HepG2 (cell line): ENCODE data around the gene PPME1. TPM values are rescaled to one million over a fixed set of nuclear protein-coding genes. Genes with fewer than 3 reads are reported as not detected.

ENCODE experiments used
- CCDC6 ChIP-seq: sonication (generic); formaldehyde crosslinking; IDR thresholded peaks from 2 replicates; pipeline ENCODE4 v1.8.1; 2022; ENCODE audit warnings: mild to moderate bottlenecking, missing genetic modification reagents, moderate library complexity
- EP300 ChIP-seq, 3 experiments: sonication (generic) in 1 of 3; formaldehyde crosslinking in 1 of 3; IDR thresholded peaks; 2 replicates each; pipeline versions ENCODE4 v1.5.1 to v1.6.1; 2011 to 2020; ENCODE audit warnings: low read depth in 2 of 3, low read length in 2 of 3, borderline replicate concordance in 1 of 3, improper control_type of control experiment in 1 of 3, mild to moderate bottlenecking in 1 of 3, missing genetic modification reagents in 1 of 3, moderate library complexity in 1 of 3
- GATAD1 ChIP-seq: IDR thresholded peaks from 2 replicates; pipeline ENCODE4 v1.6.1; 2016; ENCODE audit warnings: missing genetic modification reagents, missing compliant biosample characterization
- GATAD2A ChIP-seq: IDR thresholded peaks from 2 replicates; pipeline ENCODE4 v1.6.1; 2016
- HOMEZ ChIP-seq: IDR thresholded peaks from 2 replicates; pipeline ENCODE4 v1.6.1; 2016; ENCODE audit warnings: low read depth
- JUNB ChIP-seq: sonication (generic); formaldehyde crosslinking; IDR thresholded peaks from 2 replicates; pipeline ENCODE4 v1.8.0; 2022; ENCODE audit warnings: missing genetic modification reagents, mild to moderate bottlenecking, borderline replicate concordance
- MYNN ChIP-seq: sonication (generic); formaldehyde crosslinking; IDR thresholded peaks from 2 replicates; pipeline ENCODE4 v1.4.0; 2020; ENCODE audit warnings: mild to moderate bottlenecking, low read depth, missing genetic modification reagents
- NR3C1 ChIP-seq: sonication (generic); formaldehyde crosslinking; IDR thresholded peaks from 2 replicates; pipeline ENCODE4 v1.4.0; 2020; ENCODE audit warnings: missing genetic modification reagents
- RXRB ChIP-seq: IDR thresholded peaks from 2 replicates; pipeline ENCODE4 v1.6.1; 2016; ENCODE audit warnings: borderline replicate concordance, missing genetic modification reagents, missing compliant biosample characterization
- SALL2 ChIP-seq: sonication (generic); formaldehyde crosslinking; IDR thresholded peaks from 2 replicates; pipeline ENCODE4 v1.8.1; 2023; ENCODE audit warnings: mild to moderate bottlenecking, missing genetic modification reagents, inconsistent platforms
- SRSF1 ChIP-seq: fragments of 200-400 bp; formaldehyde crosslinking; optimal IDR thresholded peaks from 2 replicates; pipeline ENCODE3; 2017; ENCODE audit warnings: mild to moderate bottlenecking, low read depth, low read length, moderate library complexity
- U2AF2 ChIP-seq: fragments of 200-400 bp; formaldehyde crosslinking; IDR thresholded peaks from 2 replicates; pipeline ENCODE4 v1.6.1; 2017; ENCODE audit warnings: low read depth, mild to moderate bottlenecking, low read length
- ZBTB25 ChIP-seq: IDR thresholded peaks from 2 replicates; pipeline ENCODE4 v1.6.1; 2018; ENCODE audit warnings: missing genetic modification reagents
- ZBTB7A ChIP-seq: sonication (generic); formaldehyde crosslinking; IDR thresholded peaks from 2 replicates; pipeline ENCODE4 v1.8.0; 2022; ENCODE audit warnings: mild to moderate bottlenecking, missing genetic modification reagents
- ZGPAT ChIP-seq: IDR thresholded peaks from 2 replicates; pipeline ENCODE4 v1.6.1; 2016; ENCODE audit warnings: mild to moderate bottlenecking
- ZMYM3 ChIP-seq: sonication (generic); formaldehyde crosslinking; IDR thresholded peaks from 2 replicates; pipeline ENCODE4 v1.5.1; 2020; ENCODE audit warnings: mild to moderate bottlenecking, missing genetic modification reagents
- ZNF136 ChIP-seq: sonication (generic); formaldehyde crosslinking; IDR thresholded peaks from 2 replicates; pipeline ENCODE4 v1.8.1; 2022; ENCODE audit warnings: low read depth, mild to moderate bottlenecking, moderate library complexity, missing genetic modification reagents
- ZNF138 ChIP-seq: sonication (generic); formaldehyde crosslinking; IDR thresholded peaks from 2 replicates; pipeline ENCODE4 v1.5.0; 2020; ENCODE audit warnings: mild to moderate bottlenecking, low read depth, missing genetic modification reagents
- ZNF598 ChIP-seq: sonication (generic); formaldehyde crosslinking; IDR thresholded peaks from 2 replicates; pipeline ENCODE4 v1.5.1; 2020; ENCODE audit warnings: mild to moderate bottlenecking, missing genetic modification reagents, borderline replicate concordance
- polyA plus RNA-seq, 8 experiments: library from polyadenylated mRNA; depleted of rRNA in 3 of 8; stranded (reverse) in 7 of 8; unstranded in 1 of 8; fragments of >200 nt; fragmentation: Illumina TruSeq in 4 of 8; extraction: Trizol in 4 of 8; gene quantifications; 2 replicates each; pipeline versions ENCODE4 v1.2.1 to v1.2.3, GENCODE V29; 2011 to 2016; ENCODE audit warnings: low read depth in 4 of 8, missing spikeins in 1 of 8, mixed read lengths in 1 of 8; ENCODE audit not compliant: insufficient read depth in 1 of 8
- total RNA-seq, 5 experiments: library from RNA; depleted of rRNA; stranded (reverse); fragments of >200 nt; fragmentation: Illumina TruSeq; extraction: Trizol; gene quantifications; 2 replicates each; pipeline ENCODE4 v1.2.3, GENCODE V29; 2016; ENCODE audit warnings: low read depth in 1 of 5
- TF ChIP-seq, protein P1 (sequence below): IDR thresholded peaks from 2 replicates; pipeline ENCODE4 v1.4.0; 2020; ENCODE audit warnings: mild to moderate bottlenecking, missing genetic modification reagents
- TF ChIP-seq, protein P2 (sequence below): sonication (generic); formaldehyde crosslinking; IDR thresholded peaks from 2 replicates; pipeline ENCODE4 v1.9.0; 2021; ENCODE audit warnings: missing genetic modification reagents, mild to moderate bottlenecking, borderline replicate concordance

Gene PPME1
- total and polyA plus RNA-seq, 2 of the 13 experiments (the other 11 are each of a cell fraction or from before 2014, with no cell fraction given), result 31.3 to 56.0 TPM

DNA sequence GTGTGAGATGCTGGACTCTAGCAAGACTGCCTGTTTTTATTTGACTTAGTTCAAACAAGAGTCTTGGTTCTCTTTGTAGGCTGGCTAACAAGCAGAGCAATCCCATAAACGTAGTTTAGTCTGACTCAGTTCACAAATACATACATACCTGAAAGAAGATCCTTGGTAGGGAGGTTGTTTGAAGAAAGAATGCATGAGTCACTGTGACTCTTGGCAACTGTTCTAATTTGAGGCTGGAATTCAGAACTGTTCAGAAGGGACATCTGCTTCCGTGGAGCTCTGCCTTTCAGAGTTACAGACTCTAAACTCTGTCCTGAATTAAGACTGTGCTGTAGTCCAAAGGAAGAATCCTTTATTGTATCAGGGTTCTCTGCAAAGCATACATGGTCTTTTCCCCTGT lies 32.5 kb upstream of the PPME1 start (continued):
- TF ChIP-seq, protein P1, sequence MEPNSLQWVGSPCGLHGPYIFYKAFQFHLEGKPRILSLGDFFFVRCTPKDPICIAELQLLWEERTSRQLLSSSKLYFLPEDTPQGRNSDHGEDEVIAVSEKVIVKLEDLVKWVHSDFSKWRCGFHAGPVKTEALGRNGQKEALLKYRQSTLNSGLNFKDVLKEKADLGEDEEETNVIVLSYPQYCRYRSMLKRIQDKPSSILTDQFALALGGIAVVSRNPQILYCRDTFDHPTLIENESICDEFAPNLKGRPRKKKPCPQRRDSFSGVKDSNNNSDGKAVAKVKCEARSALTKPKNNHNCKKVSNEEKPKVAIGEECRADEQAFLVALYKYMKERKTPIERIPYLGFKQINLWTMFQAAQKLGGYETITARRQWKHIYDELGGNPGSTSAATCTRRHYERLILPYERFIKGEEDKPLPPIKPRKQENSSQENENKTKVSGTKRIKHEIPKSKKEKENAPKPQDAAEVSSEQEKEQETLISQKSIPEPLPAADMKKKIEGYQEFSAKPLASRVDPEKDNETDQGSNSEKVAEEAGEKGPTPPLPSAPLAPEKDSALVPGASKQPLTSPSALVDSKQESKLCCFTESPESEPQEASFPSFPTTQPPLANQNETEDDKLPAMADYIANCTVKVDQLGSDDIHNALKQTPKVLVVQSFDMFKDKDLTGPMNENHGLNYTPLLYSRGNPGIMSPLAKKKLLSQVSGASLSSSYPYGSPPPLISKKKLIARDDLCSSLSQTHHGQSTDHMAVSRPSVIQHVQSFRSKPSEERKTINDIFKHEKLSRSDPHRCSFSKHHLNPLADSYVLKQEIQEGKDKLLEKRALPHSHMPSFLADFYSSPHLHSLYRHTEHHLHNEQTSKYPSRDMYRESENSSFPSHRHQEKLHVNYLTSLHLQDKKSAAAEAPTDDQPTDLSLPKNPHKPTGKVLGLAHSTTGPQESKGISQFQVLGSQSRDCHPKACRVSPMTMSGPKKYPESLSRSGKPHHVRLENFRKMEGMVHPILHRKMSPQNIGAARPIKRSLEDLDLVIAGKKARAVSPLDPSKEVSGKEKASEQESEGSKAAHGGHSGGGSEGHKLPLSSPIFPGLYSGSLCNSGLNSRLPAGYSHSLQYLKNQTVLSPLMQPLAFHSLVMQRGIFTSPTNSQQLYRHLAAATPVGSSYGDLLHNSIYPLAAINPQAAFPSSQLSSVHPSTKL (CRISPR knock-in tag), result peak; percentile 81
- TF ChIP-seq ZNF138 (CRISPR knock-in tag) (no peak), ZMYM3 (CRISPR knock-in tag) (no peak), GATAD1 (0 out of 2 replicates have a peak, but pooled peaks have one; percentile 38), EP300 (IDR thresholded peaks at IDR 0.05; ENCODE audit: low read depth in 2 of 2, low read length in 2 of 2) (peak in 1 of 2 experiments; percentile 47; a peak in 2 of 4 replicates), EP300 (CRISPR knock-in tag; IDR thresholded peaks at IDR 0.05; ENCODE audit: borderline replicate concordance) (peak; percentile 64; the same call in 1 of the 2 replicates), GATAD2A (peak; percentile 81), ZGPAT (CRISPR knock-in tag) (peak; percentile 50; the same call in 1 of the 2 replicates), MYNN (no peak), NR3C1 (CRISPR knock-in tag) (no peak), ZNF136 (CRISPR knock-in tag) (no peak), CCDC6 (no peak), U2AF2 (no peak), HOMEZ (CRISPR knock-in tag) (peak; percentile 54; the same call in 1 of the 2 replicates), SRSF1 (no peak), ZBTB25 (CRISPR knock-in tag) (no peak), SALL2 (no peak), JUNB (CRISPR knock-in tag) (peak; percentile 58; the same call in 1 of the 2 replicates), RXRB (CRISPR knock-in tag) (peak; percentile 41; the same call in 1 of the 2 replicates), ZNF598 (CRISPR knock-in tag) (no peak), ZBTB7A (CRISPR knock-in tag) (no peak)
- TF ChIP-seq, protein P2, sequence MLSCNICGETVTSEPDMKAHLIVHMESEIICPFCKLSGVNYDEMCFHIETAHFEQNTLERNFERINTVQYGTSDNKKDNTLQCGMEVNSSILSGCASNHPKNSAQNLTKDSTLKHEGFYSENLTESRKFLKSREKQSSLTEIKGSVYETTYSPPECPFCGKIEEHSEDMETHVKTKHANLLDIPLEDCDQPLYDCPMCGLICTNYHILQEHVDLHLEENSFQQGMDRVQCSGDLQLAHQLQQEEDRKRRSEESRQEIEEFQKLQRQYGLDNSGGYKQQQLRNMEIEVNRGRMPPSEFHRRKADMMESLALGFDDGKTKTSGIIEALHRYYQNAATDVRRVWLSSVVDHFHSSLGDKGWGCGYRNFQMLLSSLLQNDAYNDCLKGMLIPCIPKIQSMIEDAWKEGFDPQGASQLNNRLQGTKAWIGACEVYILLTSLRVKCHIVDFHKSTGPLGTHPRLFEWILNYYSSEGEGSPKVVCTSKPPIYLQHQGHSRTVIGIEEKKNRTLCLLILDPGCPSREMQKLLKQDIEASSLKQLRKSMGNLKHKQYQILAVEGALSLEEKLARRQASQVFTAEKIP (CRISPR knock-in tag), result no peak
